ENCODE results near the gene ERI3. TPM values are rescaled to one million over a fixed set of nuclear protein-coding genes. Genes with fewer than 3 reads are reported as not detected.

Gene ERI3
- total and polyA plus RNA-seq, 9 of the 15 experiments (the other 6 are each of a cell fraction or from before 2014, with no cell fraction given), result 47.8 to 93.4 (median 67.2) TPM

- TF ChIP-seq ZEB2 (IDR thresholded peaks at IDR 0.05), result no peak
- TF ChIP-seq TAF1 (IDR thresholded peaks at IDR 0.05; ENCODE audit: control insufficient read depth, extremely low read depth, insufficient read depth, low read length, severe bottlenecking), result no peak
- peak in 1 of 2 experiments; percentile 58; a peak in 1 of 4 replicates for TF ChIP-seq ARNT (IDR thresholded peaks at IDR 0.05)
- no peak for TF ChIP-seq ZNF76 (CRISPR knock-in tag; IDR thresholded peaks at IDR 0.05; ENCODE audit: borderline replicate concordance)
- TF ChIP-seq ZKSCAN1 (IDR thresholded peaks at IDR 0.05; ENCODE audit: low read depth, low read length), result no peak
- TF ChIP-seq, protein P1, sequence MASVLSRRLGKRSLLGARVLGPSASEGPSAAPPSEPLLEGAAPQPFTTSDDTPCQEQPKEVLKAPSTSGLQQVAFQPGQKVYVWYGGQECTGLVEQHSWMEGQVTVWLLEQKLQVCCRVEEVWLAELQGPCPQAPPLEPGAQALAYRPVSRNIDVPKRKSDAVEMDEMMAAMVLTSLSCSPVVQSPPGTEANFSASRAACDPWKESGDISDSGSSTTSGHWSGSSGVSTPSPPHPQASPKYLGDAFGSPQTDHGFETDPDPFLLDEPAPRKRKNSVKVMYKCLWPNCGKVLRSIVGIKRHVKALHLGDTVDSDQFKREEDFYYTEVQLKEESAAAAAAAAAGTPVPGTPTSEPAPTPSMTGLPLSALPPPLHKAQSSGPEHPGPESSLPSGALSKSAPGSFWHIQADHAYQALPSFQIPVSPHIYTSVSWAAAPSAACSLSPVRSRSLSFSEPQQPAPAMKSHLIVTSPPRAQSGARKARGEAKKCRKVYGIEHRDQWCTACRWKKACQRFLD (CRISPR knock-in tag; IDR thresholded peaks at IDR 0.05), result no peak
- no peak for TF ChIP-seq MCM3 (IDR thresholded peaks at IDR 0.05)
- TF ChIP-seq JUND (IDR thresholded peaks at IDR 0.05; ENCODE audit: borderline replicate concordance, low read depth, low read length), result 0 out of 2 replicates have a peak, but pooled peaks have one; percentile 39
- TF ChIP-seq JUND (tag; IDR thresholded peaks at IDR 0.05; ENCODE audit: borderline replicate concordance, low read depth, low read length), result no peak
- TF ChIP-seq, protein P2, sequence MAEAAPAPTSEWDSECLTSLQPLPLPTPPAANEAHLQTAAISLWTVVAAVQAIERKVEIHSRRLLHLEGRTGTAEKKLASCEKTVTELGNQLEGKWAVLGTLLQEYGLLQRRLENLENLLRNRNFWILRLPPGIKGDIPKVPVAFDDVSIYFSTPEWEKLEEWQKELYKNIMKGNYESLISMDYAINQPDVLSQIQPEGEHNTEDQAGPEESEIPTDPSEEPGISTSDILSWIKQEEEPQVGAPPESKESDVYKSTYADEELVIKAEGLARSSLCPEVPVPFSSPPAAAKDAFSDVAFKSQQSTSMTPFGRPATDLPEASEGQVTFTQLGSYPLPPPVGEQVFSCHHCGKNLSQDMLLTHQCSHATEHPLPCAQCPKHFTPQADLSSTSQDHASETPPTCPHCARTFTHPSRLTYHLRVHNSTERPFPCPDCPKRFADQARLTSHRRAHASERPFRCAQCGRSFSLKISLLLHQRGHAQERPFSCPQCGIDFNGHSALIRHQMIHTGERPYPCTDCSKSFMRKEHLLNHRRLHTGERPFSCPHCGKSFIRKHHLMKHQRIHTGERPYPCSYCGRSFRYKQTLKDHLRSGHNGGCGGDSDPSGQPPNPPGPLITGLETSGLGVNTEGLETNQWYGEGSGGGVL (CRISPR knock-in tag; IDR thresholded peaks at IDR 0.05), result no peak
- TF ChIP-seq NBN (IDR thresholded peaks at IDR 0.05; ENCODE audit: low read depth), result no peak
- TF ChIP-seq NCOA6 (IDR thresholded peaks at IDR 0.05), result no peak
- no peak for TF ChIP-seq DACH1 (IDR thresholded peaks at IDR 0.05; ENCODE audit: partially characterized antibody)
- no peak for TF ChIP-seq PHB (CRISPR knock-in tag; IDR thresholded peaks at IDR 0.05)
- TF ChIP-seq, protein P3, sequence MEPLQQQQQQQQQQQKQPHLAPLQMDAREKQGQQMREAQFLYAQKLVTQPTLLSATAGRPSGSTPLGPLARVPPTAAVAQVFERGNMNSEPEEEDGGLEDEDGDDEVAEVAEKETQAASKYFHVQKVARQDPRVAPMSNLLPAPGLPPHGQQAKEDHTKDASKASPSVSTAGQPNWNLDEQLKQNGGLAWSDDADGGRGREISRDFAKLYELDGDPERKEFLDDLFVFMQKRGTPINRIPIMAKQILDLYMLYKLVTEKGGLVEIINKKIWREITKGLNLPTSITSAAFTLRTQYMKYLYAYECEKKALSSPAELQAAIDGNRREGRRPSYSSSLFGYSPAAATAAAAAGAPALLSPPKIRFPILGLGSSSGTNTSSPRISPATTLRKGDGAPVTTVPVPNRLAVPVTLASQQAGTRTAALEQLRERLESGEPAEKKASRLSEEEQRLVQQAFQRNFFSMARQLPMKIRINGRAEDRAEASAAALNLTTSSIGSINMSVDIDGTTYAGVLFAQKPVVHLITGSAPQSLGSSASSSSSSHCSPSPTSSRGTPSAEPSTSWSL (CRISPR knock-in tag; IDR thresholded peaks at IDR 0.05; ENCODE audit: borderline replicate concordance), result no peak
- no peak for TF ChIP-seq MEF2A (IDR thresholded peaks at IDR 0.05; ENCODE audit: control insufficient read depth, low read depth, low read length)
- no peak for TF ChIP-seq CREB1 (IDR thresholded peaks at IDR 0.05)
- TF ChIP-seq CREB1 (CRISPR knock-in tag; IDR thresholded peaks at IDR 0.05), result no peak
- TF ChIP-seq SPI1 (IDR thresholded peaks at IDR 0.05; ENCODE audit: borderline replicate concordance, low read depth, low read length), result 0 out of 2 replicates have a peak, but pooled peaks have one; percentile 32
- no peak for TF ChIP-seq CEBPG (CRISPR knock-in tag; IDR thresholded peaks at IDR 0.05)
- TF ChIP-seq CEBPG (tag; conservative IDR thresholded peaks at IDR 0.05 in 1 of 2, IDR thresholded peaks at IDR 0.05 in 1 of 2), result no peak
- TF ChIP-seq RCOR1 (IDR thresholded peaks at IDR 0.05; ENCODE audit: borderline replicate concordance in 1 of 2, low read depth in 2 of 2, low read length in 2 of 2), result peak in 1 of 2 experiments; percentile 7; a peak in 1 of 4 replicates
- TF ChIP-seq OTX1 (CRISPR knock-in tag; IDR thresholded peaks at IDR 0.05), result no peak
- TF ChIP-seq TSC22D4 (tag; IDR thresholded peaks at IDR 0.05), result no peak
- no peak for TF ChIP-seq CBFA2T2 (conservative IDR thresholded peaks at IDR 0.05)
These were observed 36.7 kb downstream of the ERI3 start (continued) for GRCh38 chr1:44318097-44319088.
